KG1 (cell line): ENCODE results near the gene NUDT4B.
"Not testable (repeated sequence)": the region's sequence is repeated elsewhere in the genome, so short reads cannot be mapped to it uniquely, and the experiment has no call there.

Experiments used
- DNase-seq: peaks from one replicate; lab custom pipeline; 2025; lab: John Stamatoyannopoulos, UW

Gene NUDT4B

DNA sequence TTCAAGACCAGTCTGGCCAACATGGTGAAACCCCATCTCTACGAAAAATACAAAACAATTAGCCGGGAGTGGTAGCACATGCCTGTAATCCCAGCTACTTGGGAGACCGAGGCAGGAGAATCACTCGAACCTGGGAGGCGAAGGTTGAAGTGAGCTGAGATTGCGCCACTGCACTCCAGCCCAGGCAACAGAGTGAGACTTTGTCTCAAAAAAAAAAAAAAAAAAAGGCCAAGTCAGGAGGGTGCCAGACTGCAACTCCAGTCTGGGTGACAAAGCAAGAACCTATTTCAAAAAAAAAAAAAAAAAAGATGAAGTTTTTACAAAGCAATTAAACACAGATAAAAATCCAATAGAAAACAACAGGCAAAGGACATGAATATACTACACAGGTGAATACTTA, 9.9 kb upstream of the NUDT4B start:
- not testable (repeated sequence) for DNase-seq

DNA sequence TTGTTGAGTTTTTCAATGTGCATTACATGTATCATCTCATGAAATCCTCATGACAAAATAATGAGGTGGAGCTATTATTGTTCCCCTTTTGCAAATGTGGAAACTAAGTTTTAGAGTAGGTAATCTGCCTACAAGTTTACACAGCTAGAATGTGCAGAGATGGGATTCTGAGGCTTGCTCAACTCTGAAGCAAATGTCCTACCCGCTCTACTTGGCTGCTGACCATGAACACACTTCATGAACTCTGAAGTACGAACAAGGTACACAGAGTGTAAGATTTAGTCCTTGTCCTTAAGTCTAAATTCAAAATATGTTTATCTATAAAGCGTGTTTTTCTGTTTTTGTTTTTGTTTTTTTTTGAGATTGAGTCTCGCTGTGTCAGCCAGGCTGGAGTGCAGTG, 5.4 kb upstream of the NUDT4B start:
- DNase-seq = not testable (repeated sequence)

DNA sequence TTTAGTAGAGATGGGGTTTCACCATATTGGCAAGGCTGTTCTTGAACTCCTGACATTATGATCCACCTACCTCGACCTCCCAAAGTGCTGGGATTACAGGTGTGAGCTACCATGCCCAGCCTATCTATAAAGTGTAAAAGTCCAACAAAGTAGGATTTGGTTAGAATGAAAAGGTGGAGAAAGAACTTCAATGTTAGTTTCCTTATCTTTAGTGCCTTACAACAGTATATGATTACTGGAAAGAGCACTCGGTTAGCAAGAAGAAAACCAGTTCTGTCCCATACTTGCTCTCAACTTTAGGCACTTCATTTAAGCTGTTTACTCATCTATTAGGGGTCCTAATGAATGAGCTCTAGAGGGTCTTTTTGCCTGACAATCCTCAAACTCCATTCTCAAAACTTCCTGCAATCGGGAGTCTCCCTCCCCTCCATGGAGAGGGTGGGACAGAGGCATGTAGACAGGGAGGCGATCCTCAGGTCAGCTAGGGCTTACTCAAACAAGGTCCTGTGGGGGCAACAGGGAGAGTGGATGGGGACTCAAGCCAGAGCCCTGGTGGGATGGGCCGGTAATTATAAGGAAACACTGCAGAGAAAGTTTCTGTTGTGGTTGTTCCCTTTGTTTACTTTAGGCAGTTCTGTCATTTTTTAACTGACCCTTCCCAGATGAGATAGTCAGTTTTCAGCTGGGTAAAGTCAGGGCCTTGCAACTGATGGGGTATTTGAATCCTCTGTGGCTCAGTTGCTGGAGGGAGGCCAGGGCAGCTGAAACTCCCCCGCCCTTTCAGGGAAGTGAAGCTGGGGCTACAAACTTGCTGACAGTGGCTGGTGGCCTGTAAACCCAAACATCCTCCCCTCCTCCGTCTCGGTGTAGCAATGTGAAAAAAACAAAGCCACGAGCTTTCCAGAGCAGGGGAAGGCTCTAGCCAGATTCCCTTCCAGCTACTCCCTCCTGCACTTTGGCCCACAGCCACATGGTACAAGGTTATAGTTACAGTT, 4.6 kb upstream of the NUDT4B start:
- not testable (repeated sequence) for DNase-seq

GRCh38 chr1:148749335-148749681, 734 bp downstream of the NUDT4B start:
- DNase-seq = not testable (repeated sequence)

DNA sequence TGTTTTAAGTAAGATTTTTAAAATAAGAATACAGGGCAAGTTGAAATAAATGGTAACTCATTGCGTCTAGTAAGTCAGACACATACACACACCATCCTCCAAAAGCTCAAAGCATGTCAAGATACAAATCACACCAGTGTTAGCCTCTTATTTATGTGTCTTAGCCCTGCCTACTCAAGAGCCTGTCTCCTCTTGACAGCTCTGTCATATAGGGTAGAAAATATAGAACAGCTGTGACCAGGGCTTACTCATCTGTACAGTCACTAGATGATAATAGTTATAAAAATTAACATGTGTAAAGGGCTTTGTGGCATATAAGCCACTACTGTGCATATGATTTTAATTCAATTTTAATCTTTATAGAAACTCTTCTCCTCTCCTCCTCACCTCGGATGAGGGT, 7.7 kb downstream of the NUDT4B start:
- not testable (repeated sequence) for DNase-seq

DNA sequence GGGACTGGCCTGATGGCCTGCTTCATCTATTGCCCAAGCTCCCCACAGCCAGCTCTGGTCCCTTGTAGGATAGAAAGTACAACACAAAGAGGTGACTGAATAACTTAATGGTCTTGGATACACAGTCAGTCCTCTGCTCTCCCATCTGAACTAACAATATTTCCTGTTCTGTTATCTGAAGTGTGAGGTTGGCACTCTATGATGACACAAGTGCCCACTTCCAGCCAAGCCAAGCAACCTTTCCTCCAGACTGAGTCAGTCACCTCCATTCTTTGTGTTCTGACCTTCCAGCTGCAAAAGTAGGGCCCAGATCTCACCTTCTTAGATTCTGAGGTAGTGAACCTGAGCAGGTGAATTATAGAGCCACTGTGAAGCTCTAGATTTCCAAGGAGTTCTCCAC, 8.9 kb downstream of the NUDT4B start:
- not testable (repeated sequence) for DNase-seq

- not testable (repeated sequence) for DNase-seq
These were observed 9.8 kb downstream of the NUDT4B start for GRCh38 chr1:148758412-148758811.

DNA sequence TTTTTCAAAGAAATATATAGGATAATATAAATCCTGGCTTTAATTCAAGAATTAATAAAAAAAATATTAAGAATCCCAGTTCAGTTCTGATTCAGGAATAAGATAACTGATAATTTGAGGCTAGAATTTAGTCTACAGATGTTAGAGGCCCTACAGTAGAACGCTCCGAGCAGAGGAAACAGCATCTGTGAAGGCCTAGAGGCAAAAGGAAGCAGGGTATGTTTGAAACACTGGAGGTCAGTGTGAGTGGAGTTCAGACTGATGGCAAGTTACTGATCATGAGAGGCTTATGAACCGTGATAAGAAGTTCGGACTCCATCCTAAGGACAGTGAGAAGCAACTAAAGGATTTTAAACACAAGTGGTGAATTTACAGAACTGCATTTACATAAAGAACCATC, 10.4 kb downstream of the NUDT4B start:
- DNase-seq = not testable (repeated sequence)

- not testable (repeated sequence) for DNase-seq
These were observed 11.2 kb downstream of the NUDT4B start for GRCh38 chr1:148759749-148760148.

GRCh38 chr1:148760206-148760605, 11.6 kb downstream of the NUDT4B start:
- DNase-seq = not testable (repeated sequence)

- not testable (repeated sequence) for DNase-seq
These were observed 12.8 kb downstream of the NUDT4B start for GRCh38 chr1:148761360-148761759.

DNA sequence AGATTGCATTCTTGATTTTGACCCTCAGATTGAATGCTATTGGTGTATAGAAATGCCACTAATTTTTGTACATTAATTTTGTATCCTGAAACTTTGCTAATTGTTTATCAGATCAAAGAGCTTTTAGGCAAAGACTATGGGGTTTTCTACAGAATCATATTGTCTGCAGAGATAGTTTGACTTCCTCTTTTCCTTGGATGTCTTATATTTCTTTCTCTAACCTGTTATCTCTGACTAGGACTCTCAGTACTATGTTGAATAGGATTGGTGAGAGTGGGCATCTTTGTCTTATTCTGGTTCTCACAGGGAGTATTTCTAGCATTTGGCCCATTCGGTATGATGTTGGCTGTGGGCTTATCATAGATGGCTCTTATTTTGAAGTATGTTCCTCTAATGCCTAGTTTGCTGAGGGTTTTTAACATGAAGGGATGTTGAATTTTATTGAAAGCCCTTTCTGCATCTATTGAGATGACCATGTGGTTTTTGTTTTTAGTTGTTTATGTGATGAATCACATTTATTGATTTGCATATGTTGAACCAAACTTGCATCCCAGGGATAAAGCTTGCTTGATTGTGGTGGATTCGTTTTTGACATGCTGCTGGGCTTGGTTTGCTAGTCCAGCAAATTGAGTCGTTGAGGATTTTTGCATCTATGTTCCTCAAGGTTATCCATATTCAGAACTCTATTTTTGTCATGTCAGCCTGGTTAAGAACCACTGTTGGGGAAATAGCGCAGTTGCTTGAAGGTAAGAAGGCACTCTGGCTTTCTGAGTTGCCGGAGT, 16.9 kb downstream of the NUDT4B start:
- not testable (repeated sequence) for DNase-seq

DNA sequence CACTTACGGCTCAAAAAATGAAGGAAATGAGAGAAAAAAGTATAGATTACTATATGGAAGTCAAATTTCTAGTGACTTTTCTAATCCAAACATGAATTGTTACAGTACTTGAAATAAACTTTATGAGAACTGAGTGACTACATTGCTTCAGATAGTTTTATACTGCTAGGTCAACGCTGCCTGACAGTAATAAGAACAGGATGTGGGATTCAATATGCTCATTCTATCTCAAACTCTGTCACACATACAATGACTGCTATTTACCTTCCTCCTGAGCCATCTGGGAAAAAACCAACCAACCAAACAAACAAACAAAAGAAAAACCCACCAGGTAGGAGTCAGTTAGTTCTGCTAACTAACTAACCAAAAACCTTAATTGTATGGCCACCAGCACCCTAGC, 20.0 kb downstream of the NUDT4B start:
- not testable (repeated sequence) for DNase-seq

DNA sequence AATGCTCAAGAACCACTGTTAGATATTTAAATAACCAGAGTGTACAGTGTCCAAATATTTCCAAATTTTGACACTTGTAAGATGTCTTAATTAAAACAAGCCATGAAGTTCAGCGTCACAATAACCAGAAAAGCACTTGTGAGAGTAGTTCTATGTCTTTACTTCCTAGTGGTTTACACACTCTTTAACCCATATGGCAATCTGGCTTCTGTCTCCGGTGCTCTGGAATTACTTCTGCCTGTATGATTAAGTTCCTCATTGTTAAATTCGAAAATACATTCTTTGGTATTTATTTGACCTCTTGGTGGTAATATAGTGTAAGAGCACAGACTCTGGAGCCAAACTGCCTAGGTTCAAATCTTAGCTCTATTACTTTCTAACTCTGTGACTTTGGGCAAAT, 20.9 kb downstream of the NUDT4B start:
- not testable (repeated sequence) for DNase-seq

GRCh38 chr1:148773690-148774089, 25.1 kb downstream of the NUDT4B start:
- DNase-seq = not testable (repeated sequence)

- DNase-seq = not testable (repeated sequence)
These were observed 25.5 kb downstream of the NUDT4B start for GRCh38 chr1:148774102-148774501.

DNA sequence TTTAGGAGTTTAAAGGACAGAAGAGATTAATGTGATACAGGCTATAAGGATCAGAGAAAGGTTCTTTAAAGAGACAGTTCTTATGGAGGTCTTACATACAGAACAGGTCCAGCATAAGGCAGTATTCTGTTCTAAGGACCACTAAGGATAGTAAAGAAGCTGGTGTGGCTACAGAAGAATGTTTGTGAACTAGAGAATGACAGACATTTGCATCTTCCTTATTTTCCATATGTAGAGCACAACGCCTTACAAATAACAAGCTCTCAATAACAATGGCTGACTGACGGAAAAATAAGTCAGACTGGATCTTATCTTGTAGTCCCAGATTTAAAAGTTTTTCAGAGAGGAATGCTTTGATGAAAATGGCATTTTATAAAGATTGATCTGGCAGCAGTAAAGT, 26.7 kb downstream of the NUDT4B start:
- DNase-seq = not testable (repeated sequence)

DNA sequence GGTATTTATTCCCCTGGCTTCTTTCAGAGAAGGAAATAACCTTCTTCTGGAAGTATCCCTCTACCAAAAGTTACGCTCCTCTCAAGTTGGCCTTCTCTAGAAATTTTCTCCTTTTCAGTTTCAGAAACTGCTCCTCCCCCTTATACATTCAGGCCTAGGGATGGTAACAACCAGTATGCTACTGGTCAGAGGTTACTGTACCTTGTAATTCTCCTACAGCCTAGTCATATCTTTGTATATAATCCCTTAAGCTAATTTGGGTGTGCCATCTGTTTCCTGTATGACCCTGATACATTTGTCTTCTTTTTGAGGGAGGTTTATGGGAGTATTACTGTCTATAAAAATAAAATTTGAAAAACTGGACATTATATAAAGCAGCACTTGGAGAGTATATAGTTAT, 29.1 kb downstream of the NUDT4B start:
- not testable (repeated sequence) for DNase-seq

- DNase-seq = not testable (repeated sequence)
These were observed 31.8 kb downstream of the NUDT4B start for GRCh38 chr1:148780404-148780803.

- not testable (repeated sequence) for DNase-seq
These were observed 43.0 kb downstream of the NUDT4B start for GRCh38 chr1:148791543-148792099.

DNA sequence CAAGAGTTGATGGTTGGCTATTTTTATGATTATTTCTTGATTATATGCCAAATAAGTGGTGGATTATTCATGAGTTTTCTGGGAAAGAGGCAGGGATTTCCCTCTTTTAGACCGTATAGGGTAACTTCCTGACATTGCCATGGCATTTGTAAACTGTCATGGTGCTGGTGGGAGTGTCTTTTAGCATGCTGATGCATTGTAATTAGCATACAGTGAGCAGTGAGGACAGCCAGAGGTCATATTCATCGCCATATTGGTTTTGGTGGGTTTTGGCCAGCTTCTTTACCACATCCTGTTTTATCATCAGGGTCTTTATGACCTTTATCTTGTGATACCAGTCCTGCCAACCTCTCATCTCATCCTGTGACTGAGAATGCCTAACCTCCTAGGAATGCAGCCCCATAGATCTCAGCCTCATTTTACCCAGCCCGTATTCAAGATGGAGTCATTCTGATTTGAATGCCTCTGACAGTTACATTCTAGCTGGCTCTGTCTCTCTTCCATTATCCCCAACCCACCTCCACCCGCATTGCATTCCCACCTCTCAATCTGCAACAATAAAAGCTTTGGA, 45.3 kb downstream of the NUDT4B start:
- not testable (repeated sequence) for DNase-seq
